WERI-Rb-1 (cell line): ENCODE measurements around the gene TMEM219.
"Not testable (repeated sequence)": the region's sequence is repeated elsewhere in the genome, so short reads cannot be mapped to it uniquely, and the experiment has no call there.

Experiments
- DNase-seq: peaks from one replicate; pipeline ENCODE4 v3.0.0-alpha.2; 2020
- H3K27ac ChIP-seq: fragments of 250-450 bp; sonication (Bioruptor Pico); 2 replicates; pipeline ENCODE4 v1.5.1; 2020; ENCODE audit warnings: mild to moderate bottlenecking, moderate library complexity
- H3K27me3 ChIP-seq: fragments of 250-450 bp; sonication (Bioruptor Pico); 2 replicates; pipeline ENCODE4 v1.5.1; 2021; ENCODE audit warnings: mild to moderate bottlenecking, low read depth, moderate library complexity; ENCODE audit not compliant: insufficient read depth, severe bottlenecking
- H3K36me3 ChIP-seq: fragments of 250-450 bp; sonication (Bioruptor Pico); 2 replicates; pipeline ENCODE4 v1.5.1; 2020; ENCODE audit warnings: mild to moderate bottlenecking, moderate library complexity
- H3K4me3 ChIP-seq: 2 replicates; pipeline ENCODE4 v1.5.1; 2011; ENCODE audit warnings: low read depth, mild to moderate bottlenecking, control low read depth, low read length
- H3K9me3 ChIP-seq: fragments of 250-450 bp; sonication (Bioruptor Pico); 2 replicates; pipeline ENCODE4 v1.5.1; 2021; ENCODE audit warnings: mild to moderate bottlenecking, moderate library complexity; ENCODE audit not compliant: severe bottlenecking
- CTCF ChIP-seq: IDR thresholded peaks from 2 replicates; pipeline ENCODE4 v1.5.1; 2011; ENCODE audit warnings: low read depth, mild to moderate bottlenecking, control low read depth, inconsistent platforms, low read length

The TMEM219 gene

GRCh38 chr16:30016555-30017276, 54.8 kb downstream of the TMEM219 start:
- H3K27me3 ChIP-seq: no peaks in the 10 kb centered on the region
- no peak overlapping the region for H3K4me3 ChIP-seq
- H3K27ac ChIP-seq: no peak overlapping the region
- DNase-seq: no peak
- no peaks in the 10 kb centered on the region for H3K9me3 ChIP-seq
- H3K36me3 ChIP-seq: no peaks in the 10 kb centered on the region
- no peak for TF ChIP-seq CTCF

DNA sequence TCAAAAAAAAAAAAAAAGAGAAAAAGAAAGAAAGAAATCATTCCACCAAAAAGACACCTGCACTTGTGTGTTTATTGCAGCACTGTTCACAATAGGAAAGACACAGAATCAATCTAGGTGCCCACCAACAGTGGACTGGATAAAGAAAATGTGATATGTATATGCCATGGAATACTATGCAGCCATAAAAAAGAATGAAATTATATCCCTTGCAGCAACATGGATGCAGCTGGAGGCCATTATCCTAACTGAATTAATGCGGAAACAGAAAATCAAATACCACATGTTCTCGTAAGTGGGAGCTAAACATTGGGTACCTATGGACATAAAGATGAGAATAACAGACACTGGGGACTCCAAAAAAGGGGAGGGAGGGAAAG, 55.4 kb downstream of the TMEM219 start:
- no peak for DNase-seq
- Histone ChIP-seq H3K36me3 (no peaks in the 10 kb centered on the region), H3K27ac (no peak overlapping the region), H3K27me3 (no peaks in the 10 kb centered on the region), H3K4me3 (no peak overlapping the region), H3K9me3 (no peaks in the 10 kb centered on the region)
- no peak for TF ChIP-seq CTCF

- not testable (repeated sequence) for H3K4me3 ChIP-seq, DNase-seq, H3K27me3 ChIP-seq, H3K9me3 ChIP-seq, H3K36me3 ChIP-seq, H3K27ac ChIP-seq
Measured at GRCh38 chr16:30017937-30018336, 56.1 kb downstream of the TMEM219 start.

DNA sequence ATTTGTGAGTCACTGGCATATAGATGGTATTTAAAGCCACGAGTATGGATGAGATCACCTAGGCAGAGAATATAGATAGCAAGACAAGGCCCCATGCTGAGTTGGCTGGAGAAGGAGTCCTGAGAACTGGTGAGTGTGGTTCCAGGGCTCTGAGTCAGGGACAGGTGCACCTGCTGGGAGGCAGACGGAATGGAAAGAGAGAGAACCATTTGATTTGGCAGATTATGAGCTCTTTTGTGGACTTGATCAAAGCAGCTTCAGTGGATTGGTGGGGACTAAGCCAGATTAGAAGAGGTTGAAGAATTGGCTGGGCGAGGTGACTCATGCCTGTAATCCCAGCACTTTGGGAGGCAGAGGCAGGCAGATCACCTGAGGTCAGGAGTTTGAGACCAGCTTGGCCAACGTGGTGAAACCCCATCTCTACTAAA, 56.9 kb downstream of the TMEM219 start:
- Histone ChIP-seq H3K27ac (no peak overlapping the region), H3K27me3 (no peaks in the 10 kb centered on the region), H3K36me3 (peaks cover 5% of the 10 kb centered on the region), H3K4me3 (no peak overlapping the region), H3K9me3 (no peaks in the 10 kb centered on the region)
- no peak for TF ChIP-seq CTCF
- peak; percentile 72 for DNase-seq
